Kidney (tissue), 22 donors: ENCODE data around the gene DHRS2. TPM values are rescaled to one million over a fixed set of nuclear protein-coding genes. Genes with fewer than 3 reads are reported as not detected.

Experiments used
- DNase-seq, 5 donors: peaks; one replicate each; pipeline ENCODE4 v3.0.0-alpha.2; 2013 to 2020
- FAIRE-seq: peaks from 2 replicates; lab custom pipeline; 2012; peaks lifted over from hg19 to GRCh38; lab: Jason Lieb, UNC
- H3K27ac ChIP-seq, 2 donors: one replicate each; pipeline ENCODE4 v1.7.0; 2013; ENCODE audit warnings: low read depth in 2 of 2, low read length in 2 of 2, inconsistent platforms in 1 of 2
- H3K27me3 ChIP-seq: one replicate; pipeline ENCODE4 v1.7.1; 2013; ENCODE audit warnings: low read length, inconsistent platforms; ENCODE audit not compliant: control insufficient read depth, insufficient read depth
- H3K36me3 ChIP-seq, 3 donors: one replicate each; pipeline versions ENCODE4 v1.7.0 to v1.7.1; 2013; ENCODE audit warnings: low read length in 3 of 3, control low read depth in 1 of 3, inconsistent platforms in 1 of 3; ENCODE audit not compliant: insufficient read depth in 3 of 3, control insufficient read depth in 2 of 3
- H3K4me1 ChIP-seq, 3 donors: one replicate each; pipeline versions ENCODE4 v1.7.0 to v1.7.1; 2013; ENCODE audit warnings: low read length in 3 of 3, inconsistent platforms in 1 of 3, low read depth in 1 of 3; ENCODE audit not compliant: control insufficient read depth in 2 of 3, insufficient read depth in 2 of 3
- H3K4me3 ChIP-seq, 3 donors: one replicate each; pipeline versions ENCODE4 v1.7.0 to v1.8.1; 2013; ENCODE audit warnings: low read length in 3 of 3, control low read depth in 1 of 3, inconsistent platforms in 1 of 3
- H3K9ac ChIP-seq, 3 donors: one replicate each; pipeline versions ENCODE4 v1.7.0 to v1.7.1; 2013; ENCODE audit warnings: low read length in 3 of 3, control low read depth in 1 of 3, inconsistent platforms in 1 of 3
- H3K9me3 ChIP-seq, 3 donors: one replicate each; pipeline versions ENCODE4 v1.7.0 to v1.7.1; 2013; ENCODE audit warnings: low read length in 3 of 3, control low read depth in 1 of 3, inconsistent platforms in 1 of 3; ENCODE audit not compliant: control insufficient read depth in 2 of 3, insufficient read depth in 1 of 3
- intact Hi-C: fragments of 100-400 bp; cut with DNase I; formaldehyde crosslinking; loops from one replicate; pipeline ENCODE4 v1.11.1; 2022
- long read RNA-seq, 10 donors: library from polyadenylated mRNA in 1 of 10; unstranded in 1 of 10; transcript quantifications; one replicate each; pipeline ENCODE4 v2.0.0 and lab custom pipeline, GENCODE V29; 2021 to 2026
- polyA plus RNA-seq: library from polyadenylated mRNA; stranded (reverse); fragments of 350-450 nt; fragmentation: Illumina TruSeq; extraction: RNeasy Lipid Tissue Mini Kit (QIAGEN cat#74804); gene quantifications from one replicate; pipeline ENCODE4 v1.2.3, GENCODE V29; 2014; ENCODE audit warnings: low read depth, low replicate concordance; ENCODE audit not compliant: insufficient read depth
- total RNA-seq: library from RNA; stranded (reverse); fragmentation: NEBNext Ultra II Directional; extraction: Animal tissue kit (Norgen Biotek cat#: 25700); gene quantifications from one replicate; pipeline ENCODE4 v1.2.1, GENCODE V29; 2021
- TF ChIP-seq, protein P1 (sequence below): IDR thresholded peaks from 3 replicates; pipeline ENCODE4 v1.5.1; 2012; ENCODE audit warnings: mild to moderate bottlenecking, moderate library complexity, borderline replicate concordance; ENCODE audit not compliant: insufficient read depth; ENCODE audit errors: extremely low read depth
- donor health status: control.
- donor health status: control.
- donor health status: control.
- donor health status: control.
- donor health status: control.
- donor health status: DM: yes; HTN: yes; CAD: no.
- donor health status: Normal renal cell carcinoma (clear cell type).

Gene DHRS2, protein sequence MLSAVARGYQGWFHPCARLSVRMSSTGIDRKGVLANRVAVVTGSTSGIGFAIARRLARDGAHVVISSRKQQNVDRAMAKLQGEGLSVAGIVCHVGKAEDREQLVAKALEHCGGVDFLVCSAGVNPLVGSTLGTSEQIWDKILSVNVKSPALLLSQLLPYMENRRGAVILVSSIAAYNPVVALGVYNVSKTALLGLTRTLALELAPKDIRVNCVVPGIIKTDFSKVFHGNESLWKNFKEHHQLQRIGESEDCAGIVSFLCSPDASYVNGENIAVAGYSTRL
- total RNA-seq (0.31 TPM), polyA plus RNA-seq (2.4 TPM)
- long read RNA-seq, donor 1, partial matches to known transcripts: 0 of 4 reads
- long read RNA-seq, donor 1, other reads (novel, unspliced or antisense): 0 of 4 reads
- long read RNA-seq, donor 2, transcript DHRS2-206 (1 exons, 2,595 nt): major isoform, 7 of 15 reads
- long read RNA-seq, donor 2, partial matches to known transcripts: 6 of 15 reads
- long read RNA-seq, donor 2, other reads (novel, unspliced or antisense): 0 of 15 reads
- long read RNA-seq, donor 3, transcript DHRS2-206 (1 exons, 2,595 nt): major isoform, 11 of 17 reads
- long read RNA-seq, donor 3, partial matches to known transcripts: 5 of 17 reads
- long read RNA-seq, donor 3, other reads (novel, unspliced or antisense): 0 of 17 reads
- long read RNA-seq, donor 4, partial matches to known transcripts: 7 of 15 reads
- long read RNA-seq, donor 4, other reads (novel, unspliced or antisense): 6 of 15 reads
- long read RNA-seq, donor 5, partial matches to known transcripts: 0 of 1 reads
- long read RNA-seq, donor 5, other reads (novel, unspliced or antisense): 0 of 1 reads
- long read RNA-seq, donor 6, transcript DHRS2-206 (1 exons, 2,595 nt): major isoform, 19 of 22 reads
- long read RNA-seq, donor 6, partial matches to known transcripts: 0 of 22 reads
- long read RNA-seq, donor 6, other reads (novel, unspliced or antisense): 0 of 22 reads
- long read RNA-seq, donor 7: 0 reads
- long read RNA-seq, donor 8, transcript DHRS2-206 (1 exons, 2,595 nt): major isoform, 18 of 18 reads
- long read RNA-seq, donor 8, partial matches to known transcripts: 0 of 18 reads
- long read RNA-seq, donor 8, other reads (novel, unspliced or antisense): 0 of 18 reads
- long read RNA-seq, donor 9, transcript DHRS2-206 (1 exons, 2,595 nt): major isoform, 9 of 26 reads
- long read RNA-seq, donor 9, partial matches to known transcripts: 6 of 26 reads
- long read RNA-seq, donor 9, other reads (novel, unspliced or antisense): 8 of 26 reads
- long read RNA-seq, donor 10, partial matches to known transcripts: 5 of 9 reads
- long read RNA-seq, donor 10, other reads (novel, unspliced or antisense): 0 of 9 reads

DNA sequence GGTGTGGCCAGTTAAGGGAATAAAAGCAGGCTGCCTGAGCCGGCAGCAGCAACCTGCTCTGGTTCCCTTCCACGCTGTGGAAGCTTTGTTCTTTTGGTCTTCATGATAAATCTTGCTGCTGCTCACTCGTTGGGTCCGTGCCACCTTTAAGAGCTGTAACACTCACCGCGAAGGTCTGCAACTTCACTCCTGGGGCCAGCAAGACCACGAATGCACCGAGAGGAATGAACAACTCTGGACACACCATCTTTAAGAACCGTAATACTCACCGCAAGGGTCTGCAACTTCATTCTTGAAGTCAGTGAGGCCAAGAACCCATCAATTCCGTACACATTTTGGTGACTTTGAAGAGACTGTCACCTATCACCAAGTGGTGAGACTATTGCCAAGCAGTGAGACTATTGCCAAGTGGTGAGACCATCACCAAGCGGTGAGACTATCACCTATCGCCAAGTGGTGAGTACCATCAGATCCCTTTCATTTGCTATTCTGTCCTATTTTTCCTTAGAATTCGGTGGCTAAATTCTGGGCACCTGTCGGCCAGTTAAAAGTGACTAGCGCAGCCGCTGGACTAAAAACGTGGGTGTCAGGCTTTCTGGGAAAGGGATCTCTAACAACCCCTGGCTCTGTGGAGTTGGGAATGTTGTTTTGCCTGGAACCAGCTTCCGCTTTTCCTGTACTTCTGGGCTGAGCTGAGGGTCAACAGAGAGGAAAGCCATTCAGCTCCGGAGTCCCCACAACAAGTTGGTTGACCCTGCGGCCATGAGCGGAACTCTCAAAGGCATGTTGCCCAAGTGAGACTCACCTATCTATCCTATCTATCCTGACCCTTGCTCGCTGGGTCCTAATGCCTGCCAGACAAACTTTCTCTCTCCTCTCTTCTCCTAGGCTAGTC lies at the start of gene DHRS2:
Gene DHRS2, plus strand, starts transcription at position 48 of the 895 bp plus-strand sequence. CDS start 2,501 bp downstream, outside the sequence.
- Histone ChIP-seq H3K4me1 (peaks cover 0 to 10% (median 5%) of the 10 kb centered on the region in 3 donors), H3K27me3 (no peaks in the 10 kb centered on the region), H3K36me3 (no peaks in the 10 kb centered on the region), H3K9me3 (no peaks in the 10 kb centered on the region), H3K4me3 (no peak within 1 kb of the TSS), H3K27ac (no peak within 1 kb of the TSS), H3K9ac (no peak within 1 kb of the TSS)
- TF ChIP-seq, protein P1, sequence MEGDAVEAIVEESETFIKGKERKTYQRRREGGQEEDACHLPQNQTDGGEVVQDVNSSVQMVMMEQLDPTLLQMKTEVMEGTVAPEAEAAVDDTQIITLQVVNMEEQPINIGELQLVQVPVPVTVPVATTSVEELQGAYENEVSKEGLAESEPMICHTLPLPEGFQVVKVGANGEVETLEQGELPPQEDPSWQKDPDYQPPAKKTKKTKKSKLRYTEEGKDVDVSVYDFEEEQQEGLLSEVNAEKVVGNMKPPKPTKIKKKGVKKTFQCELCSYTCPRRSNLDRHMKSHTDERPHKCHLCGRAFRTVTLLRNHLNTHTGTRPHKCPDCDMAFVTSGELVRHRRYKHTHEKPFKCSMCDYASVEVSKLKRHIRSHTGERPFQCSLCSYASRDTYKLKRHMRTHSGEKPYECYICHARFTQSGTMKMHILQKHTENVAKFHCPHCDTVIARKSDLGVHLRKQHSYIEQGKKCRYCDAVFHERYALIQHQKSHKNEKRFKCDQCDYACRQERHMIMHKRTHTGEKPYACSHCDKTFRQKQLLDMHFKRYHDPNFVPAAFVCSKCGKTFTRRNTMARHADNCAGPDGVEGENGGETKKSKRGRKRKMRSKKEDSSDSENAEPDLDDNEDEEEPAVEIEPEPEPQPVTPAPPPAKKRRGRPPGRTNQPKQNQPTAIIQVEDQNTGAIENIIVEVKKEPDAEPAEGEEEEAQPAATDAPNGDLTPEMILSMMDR: no peak
- DNase-seq (peak in 1 of 5 donors; percentile 16), FAIRE-seq (no peak)
- intact Hi-C loops: loop anchor here (10.0 kb wide), 1 partner anchor 298 kb away; no protein-coding TSS in a partner anchor

DNA sequence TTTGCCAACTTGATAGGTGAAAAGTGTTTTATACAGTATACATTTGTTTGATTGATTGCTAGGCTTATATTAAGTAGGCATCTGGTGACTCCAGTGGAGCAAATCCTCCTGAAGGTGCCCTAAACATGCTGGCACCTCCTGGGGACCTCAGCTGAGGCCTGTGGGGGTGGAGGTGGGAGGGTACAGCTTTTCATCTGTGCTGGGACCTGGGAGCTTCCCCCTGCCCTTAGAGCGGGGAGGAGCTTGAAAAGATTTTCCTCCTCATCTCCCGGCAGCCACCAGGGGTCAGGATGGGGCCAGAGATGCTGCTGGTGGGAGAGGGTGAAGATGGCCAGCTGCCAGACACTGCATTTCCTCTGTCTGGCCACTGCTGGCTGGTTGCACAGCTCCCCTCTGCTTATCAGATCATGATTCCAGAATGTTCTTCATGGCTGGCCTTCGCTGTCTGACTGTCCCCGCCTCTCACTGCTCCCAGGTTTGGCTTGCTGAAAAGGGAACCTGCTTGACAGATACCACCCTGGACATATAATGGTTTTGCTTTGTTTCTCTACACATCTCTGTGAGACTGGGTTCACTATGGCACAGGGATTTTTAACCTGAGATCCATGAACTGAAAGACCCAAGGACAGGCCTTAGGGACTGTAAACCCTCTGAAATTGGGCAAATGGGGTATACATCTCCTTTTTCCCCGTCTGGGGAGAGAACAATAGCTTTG lies 47.1 kb upstream of the DHRS2 start:
- TF ChIP-seq, protein P1: peak; percentile 80
- DNase-seq (peak; percentile 92 to 96 (median 93)), FAIRE-seq (no peak)
- no peak overlapping the region for H3K9ac ChIP-seq
- H3K27ac ChIP-seq: no peak overlapping the region
- H3K4me1 ChIP-seq: peaks cover 0 to 4% (median 3%) of the 10 kb centered on the region in 3 donors
- H3K4me3 ChIP-seq: no peak overlapping the region
- no peaks in the 10 kb centered on the region for H3K9me3 ChIP-seq
- intact Hi-C loops: no loop called here
- H3K36me3 ChIP-seq: no peaks in the 10 kb centered on the region
- H3K27me3 ChIP-seq: no peaks in the 10 kb centered on the region
